WI38 (cell line): Measurements from ENCODE around the gene TWF1.

Source experiments
- H3K4me3 ChIP-seq: 2 replicates; pipeline ENCODE4 v1.5.1; 2011; ENCODE audit warnings: low read depth, mild to moderate bottlenecking, control low read depth, low read length
- TF ChIP-seq, protein P1 (sequence below): IDR thresholded peaks from 2 replicates; pipeline ENCODE4 v1.5.1; 2012; ENCODE audit warnings: low read depth, mild to moderate bottlenecking, control low read depth, low read length

TWF1 gene

GRCh38 chr12:43805149-43805859 is 813 bp downstream of the TWF1 start:
- TF ChIP-seq, protein P1, sequence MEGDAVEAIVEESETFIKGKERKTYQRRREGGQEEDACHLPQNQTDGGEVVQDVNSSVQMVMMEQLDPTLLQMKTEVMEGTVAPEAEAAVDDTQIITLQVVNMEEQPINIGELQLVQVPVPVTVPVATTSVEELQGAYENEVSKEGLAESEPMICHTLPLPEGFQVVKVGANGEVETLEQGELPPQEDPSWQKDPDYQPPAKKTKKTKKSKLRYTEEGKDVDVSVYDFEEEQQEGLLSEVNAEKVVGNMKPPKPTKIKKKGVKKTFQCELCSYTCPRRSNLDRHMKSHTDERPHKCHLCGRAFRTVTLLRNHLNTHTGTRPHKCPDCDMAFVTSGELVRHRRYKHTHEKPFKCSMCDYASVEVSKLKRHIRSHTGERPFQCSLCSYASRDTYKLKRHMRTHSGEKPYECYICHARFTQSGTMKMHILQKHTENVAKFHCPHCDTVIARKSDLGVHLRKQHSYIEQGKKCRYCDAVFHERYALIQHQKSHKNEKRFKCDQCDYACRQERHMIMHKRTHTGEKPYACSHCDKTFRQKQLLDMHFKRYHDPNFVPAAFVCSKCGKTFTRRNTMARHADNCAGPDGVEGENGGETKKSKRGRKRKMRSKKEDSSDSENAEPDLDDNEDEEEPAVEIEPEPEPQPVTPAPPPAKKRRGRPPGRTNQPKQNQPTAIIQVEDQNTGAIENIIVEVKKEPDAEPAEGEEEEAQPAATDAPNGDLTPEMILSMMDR, result no peak
- peak overlapping the region; percentile 92 for H3K4me3 ChIP-seq

DNA sequence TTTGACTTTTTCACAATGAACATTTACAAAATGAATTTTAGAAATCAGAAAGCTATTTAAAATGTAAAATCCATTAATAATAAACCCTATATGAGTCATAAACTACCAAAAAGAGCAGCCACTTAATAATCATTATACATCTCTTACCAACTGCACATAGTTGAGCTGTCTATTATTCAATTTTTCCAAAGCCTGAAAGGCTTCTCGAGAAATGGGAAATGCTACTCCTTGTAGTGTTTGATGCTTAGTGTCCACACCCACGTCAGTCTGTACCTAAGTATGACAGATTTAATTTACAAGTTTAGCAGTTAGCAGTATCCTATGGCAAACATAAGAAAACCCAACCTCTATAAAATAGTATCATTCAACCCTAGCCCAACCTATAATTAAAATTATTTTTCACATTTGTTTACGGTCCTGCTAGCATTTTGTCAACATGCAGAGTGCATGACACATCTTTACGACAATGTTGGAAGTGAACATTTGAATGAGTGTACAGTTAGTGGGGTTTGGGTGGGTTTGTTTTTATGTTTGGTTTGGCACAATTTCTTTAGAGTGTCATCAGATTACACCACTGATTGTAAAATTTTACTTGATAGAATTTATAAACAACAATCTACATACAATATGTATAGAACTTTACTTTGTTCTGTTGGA is 8.4 kb downstream of the TWF1 start:
- TF ChIP-seq, protein P1, result no peak
- H3K4me3 ChIP-seq, result no peak overlapping the region

DNA sequence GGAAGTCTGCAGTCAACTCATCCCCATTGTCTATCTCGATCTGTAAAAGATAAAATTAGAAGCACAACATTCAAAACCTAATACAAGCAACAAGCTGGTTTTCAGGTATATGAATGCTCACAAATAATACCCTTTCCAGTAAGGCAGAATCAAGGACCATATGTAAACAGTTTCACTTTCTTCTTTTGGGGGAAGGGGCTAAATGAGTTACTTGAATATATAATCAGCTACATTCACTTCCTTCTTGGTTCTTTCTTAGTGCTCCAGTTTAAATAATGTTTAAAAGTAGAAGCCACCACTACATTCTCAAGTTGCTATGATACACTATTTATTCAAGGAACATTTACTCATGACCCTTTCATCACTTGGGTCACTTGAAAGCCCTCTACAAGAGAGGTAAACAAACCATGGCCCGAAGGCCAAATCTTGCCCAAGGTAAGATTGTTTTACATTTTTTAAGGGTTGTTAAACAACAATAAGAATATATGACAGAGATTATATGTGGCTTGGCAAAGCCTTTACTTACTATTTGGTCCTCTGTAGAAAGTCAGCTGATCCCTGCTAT is 10.3 kb downstream of the TWF1 start:
- TF ChIP-seq, protein P1, result no peak
- no peak overlapping the region for H3K4me3 ChIP-seq

DNA sequence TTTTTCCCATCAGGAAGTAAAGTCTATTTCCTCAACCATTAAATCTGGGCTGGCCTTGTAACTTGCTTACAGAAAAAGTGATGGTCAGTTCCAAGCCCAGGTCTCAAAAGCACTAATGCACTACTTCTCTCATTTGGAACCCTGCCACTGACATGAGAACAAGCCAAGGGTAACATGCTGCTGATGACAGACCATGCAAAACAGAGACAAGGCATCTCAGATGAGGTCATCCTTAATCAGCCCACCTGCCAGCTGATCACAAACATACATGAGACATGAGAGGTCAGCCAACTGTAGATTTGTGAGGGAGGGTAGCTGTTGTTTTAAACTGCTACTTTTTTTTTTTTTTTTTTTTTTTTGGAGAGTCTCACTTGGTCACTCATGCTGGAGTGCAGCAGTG is 16.2 kb downstream of the TWF1 start:
- H3K4me3 ChIP-seq, result no peak overlapping the region
- TF ChIP-seq, protein P1, result no peak

GRCh38 chr12:43786899-43787693 is 19.0 kb downstream of the TWF1 start:
- H3K4me3 ChIP-seq, result no peak overlapping the region
- TF ChIP-seq, protein P1, result no peak

- no peak overlapping the region for H3K4me3 ChIP-seq
- TF ChIP-seq, protein P1, result no peak
Observed at GRCh38 chr12:43776498-43776897, 29.6 kb downstream of the TWF1 start.
